NT2/D1 (cell line): Measurements from ENCODE around the gene ROBO2.

Experiments used
- SUZ12 ChIP-seq: IDR thresholded peaks from 2 replicates; pipeline ENCODE4 v1.6.1; 2011; ENCODE audit not compliant: insufficient read length, insufficient read depth; ENCODE audit errors: extremely low read depth
- YY1 ChIP-seq: IDR thresholded peaks from 2 replicates; pipeline ENCODE4 v1.6.1; 2011; ENCODE audit not compliant: insufficient read length, insufficient read depth
- ZNF274 ChIP-seq: IDR thresholded peaks from 2 replicates; pipeline ENCODE4 v1.6.1; 2011; ENCODE audit warnings: mild to moderate bottlenecking, low read depth, low read length

- no peak for TF ChIP-seq YY1
- no peak for TF ChIP-seq ZNF274
- TF ChIP-seq SUZ12: no peak
Measured at GRCh38 chr3:77195766-77196545, 156.1 kb downstream of the ROBO2 start.
